ENCODE measurements around the gene PRR23E. TPM values are rescaled to one million over a fixed set of nuclear protein-coding genes. Genes with fewer than 3 reads are reported as not detected.

Gene PRR23E
- total and polyA plus RNA-seq, 2 donors (not counting 3 experiments of a cell fraction or from before 2014, with no cell fraction given), result not detected

DNA sequence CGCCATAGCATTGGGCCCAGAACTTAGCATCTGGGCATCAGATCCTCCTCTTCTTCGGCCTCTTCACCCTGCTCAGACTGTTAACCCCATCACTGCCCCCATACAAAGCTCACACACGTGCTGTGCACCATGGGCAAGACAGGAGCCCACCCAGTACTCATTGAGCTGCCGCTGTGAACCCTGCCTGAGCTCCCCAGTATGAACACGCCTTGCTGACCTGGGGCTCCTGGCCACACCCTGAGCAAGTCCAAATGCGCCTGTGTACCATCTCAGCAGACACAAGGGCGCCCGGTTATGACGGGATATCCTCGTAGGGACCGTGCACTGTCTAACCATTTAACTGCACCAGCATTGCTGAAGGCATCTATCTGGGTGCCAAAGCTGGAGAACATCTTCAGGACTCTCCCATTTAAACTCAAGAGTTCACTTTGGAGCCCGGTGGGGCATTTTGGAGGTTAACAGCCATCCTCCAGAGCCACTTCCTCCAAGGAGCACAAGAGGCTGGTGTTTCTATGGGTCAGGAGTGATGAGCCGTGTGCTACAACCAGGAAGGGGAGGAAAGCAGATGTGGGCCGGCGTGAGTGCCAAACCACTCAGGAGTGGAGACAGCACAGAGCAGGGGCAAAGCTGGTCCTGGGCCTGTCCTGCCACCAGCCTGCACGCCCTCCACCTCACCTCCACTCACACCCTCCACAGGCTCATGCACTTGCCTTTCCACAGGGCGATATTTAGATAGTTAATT is 12.1 kb downstream of the PRR23E start:
- BruUV-seq (replicated peaks), result no TSS peak
- CTCF ChIA-PET, result interaction anchor here (0.7 kb wide), 1 partner anchor 22 kb away, joined by 3 read pairs; no protein-coding TSS in a partner anchor
- POLR2A ChIA-PET, result no interaction called here
- no peak overlapping the region for H3K4me2 ChIP-seq (ENCODE audit: insufficient read depth, low read length)
- DNase-seq (ENCODE audit: low read depth, low spot score), result no peak
- H4K20me1 ChIP-seq (replicated peaks; ENCODE audit: control insufficient read depth, extremely low read depth, insufficient read depth, low read length), result no peaks in the 10 kb centered on the region
- TF ChIP-seq, protein P1, sequence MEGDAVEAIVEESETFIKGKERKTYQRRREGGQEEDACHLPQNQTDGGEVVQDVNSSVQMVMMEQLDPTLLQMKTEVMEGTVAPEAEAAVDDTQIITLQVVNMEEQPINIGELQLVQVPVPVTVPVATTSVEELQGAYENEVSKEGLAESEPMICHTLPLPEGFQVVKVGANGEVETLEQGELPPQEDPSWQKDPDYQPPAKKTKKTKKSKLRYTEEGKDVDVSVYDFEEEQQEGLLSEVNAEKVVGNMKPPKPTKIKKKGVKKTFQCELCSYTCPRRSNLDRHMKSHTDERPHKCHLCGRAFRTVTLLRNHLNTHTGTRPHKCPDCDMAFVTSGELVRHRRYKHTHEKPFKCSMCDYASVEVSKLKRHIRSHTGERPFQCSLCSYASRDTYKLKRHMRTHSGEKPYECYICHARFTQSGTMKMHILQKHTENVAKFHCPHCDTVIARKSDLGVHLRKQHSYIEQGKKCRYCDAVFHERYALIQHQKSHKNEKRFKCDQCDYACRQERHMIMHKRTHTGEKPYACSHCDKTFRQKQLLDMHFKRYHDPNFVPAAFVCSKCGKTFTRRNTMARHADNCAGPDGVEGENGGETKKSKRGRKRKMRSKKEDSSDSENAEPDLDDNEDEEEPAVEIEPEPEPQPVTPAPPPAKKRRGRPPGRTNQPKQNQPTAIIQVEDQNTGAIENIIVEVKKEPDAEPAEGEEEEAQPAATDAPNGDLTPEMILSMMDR (IDR thresholded peaks at IDR 0.05; ENCODE audit: extremely low read depth in 1 of 2, insufficient read depth in 1 of 2, low read depth in 1 of 2, low read length in 2 of 2), result no peak
- TF ChIP-seq POLR2A (IDR thresholded peaks at IDR 0.05; ENCODE audit: low read depth, low read length) (no peak), EZH2 (IDR thresholded peaks at IDR 0.05; ENCODE audit: borderline replicate concordance, low read depth, low read length, severe bottlenecking) (no peak)
- no peak overlapping the region for H3K4me3 ChIP-seq (replicated peaks in 1 of 3; ENCODE audit: insufficient read depth in 1 of 3, low read depth in 1 of 3, low read length in 3 of 3)
- intact Hi-C loops (cut with micrococcal nuclease), result no loop called here
- H3K9me3 ChIP-seq (replicated peaks; ENCODE audit: control insufficient read depth, insufficient read depth, low read length), result no peaks in the 10 kb centered on the region
- H3K27ac ChIP-seq (ENCODE audit: insufficient read depth, low read depth, low read length), result no peak overlapping the region
- no peak overlapping the region for H2AFZ ChIP-seq (ENCODE audit: low read depth, low read length)
- dilution Hi-C loops (cut with MboI; ENCODE audit: extremely low pct_ligation_motif_present, low sequenced_read_pairs), result no loop called here
- H3K9me1 ChIP-seq (replicated peaks; ENCODE audit: control insufficient read depth, extremely low read depth, insufficient read depth, low read length), result no peaks in the 10 kb centered on the region
- no peaks in the 10 kb centered on the region for H3K79me2 ChIP-seq (ENCODE audit: control insufficient read depth, insufficient read depth, low read length)
- H3K27me3 ChIP-seq (ENCODE audit: control insufficient read depth in 2 of 2, insufficient read depth in 2 of 2, low read length in 2 of 2), result no peaks in the 10 kb centered on the region
- H3K36me3 ChIP-seq (ENCODE audit: control insufficient read depth in 2 of 2, extremely low read depth in 1 of 2, insufficient read depth in 2 of 2, low read length in 2 of 2), result no peaks in the 10 kb centered on the region
- no peak for FAIRE-seq
- no peaks in the 10 kb centered on the region for H3K4me1 ChIP-seq (ENCODE audit: control insufficient read depth, extremely low read depth, insufficient read depth, low read length)
- H3K9ac ChIP-seq (replicated peaks; ENCODE audit: extremely low read depth, insufficient read depth, low read length), result no peak overlapping the region

DNA sequence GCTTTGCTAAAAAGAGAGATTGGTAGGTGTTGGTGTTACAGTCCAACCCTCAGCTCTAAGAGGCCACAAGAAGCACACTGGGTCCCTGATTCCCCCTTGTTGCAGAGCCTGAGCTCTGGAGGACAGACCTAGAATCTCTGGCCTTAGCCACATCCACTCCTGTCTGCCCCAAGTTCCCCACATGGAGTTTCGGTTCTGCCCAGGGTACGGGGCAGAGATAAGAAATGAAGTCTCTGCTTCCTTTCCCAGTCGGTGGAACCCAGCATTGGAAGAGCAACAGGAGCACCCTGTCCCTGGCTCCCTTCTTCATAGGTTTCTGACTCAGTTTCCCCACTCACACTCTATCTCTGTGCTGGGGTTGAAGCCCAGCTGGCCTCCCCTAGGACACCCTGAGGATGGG is 13.2 kb downstream of the PRR23E start:
- no peaks in the 10 kb centered on the region for H3K36me3 ChIP-seq (ENCODE audit: control insufficient read depth in 2 of 2, extremely low read depth in 1 of 2, insufficient read depth in 2 of 2, low read length in 2 of 2)
- no peak overlapping the region for H2AFZ ChIP-seq (ENCODE audit: low read depth, low read length)
- H3K9me3 ChIP-seq (replicated peaks; ENCODE audit: control insufficient read depth, insufficient read depth, low read length), result no peaks in the 10 kb centered on the region
- no peaks in the 10 kb centered on the region for H3K9me1 ChIP-seq (replicated peaks; ENCODE audit: control insufficient read depth, extremely low read depth, insufficient read depth, low read length)
- DNase-seq (ENCODE audit: low read depth, low spot score), result no peak
- no peaks in the 10 kb centered on the region for H3K4me1 ChIP-seq (ENCODE audit: control insufficient read depth, extremely low read depth, insufficient read depth, low read length)
- no peak overlapping the region for H3K27ac ChIP-seq (ENCODE audit: insufficient read depth, low read depth, low read length)
- no peak for FAIRE-seq
- no peaks in the 10 kb centered on the region for H3K27me3 ChIP-seq (ENCODE audit: control insufficient read depth in 2 of 2, insufficient read depth in 2 of 2, low read length in 2 of 2)
- TF ChIP-seq GATA2 (IDR thresholded peaks at IDR 0.05; ENCODE audit: insufficient read depth, insufficient read length, low read depth, low read length), result no peak
- TF ChIP-seq, protein P2, sequence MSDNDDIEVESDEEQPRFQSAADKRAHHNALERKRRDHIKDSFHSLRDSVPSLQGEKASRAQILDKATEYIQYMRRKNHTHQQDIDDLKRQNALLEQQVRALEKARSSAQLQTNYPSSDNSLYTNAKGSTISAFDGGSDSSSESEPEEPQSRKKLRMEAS (IDR thresholded peaks at IDR 0.05; ENCODE audit: insufficient read depth, insufficient read length), result no peak
- no peak for TF ChIP-seq MYC (IDR thresholded peaks at IDR 0.05; ENCODE audit: low read depth, low read length)
- no peak for TF ChIP-seq FOS (IDR thresholded peaks at IDR 0.05; ENCODE audit: borderline replicate concordance, insufficient read depth, low read length)
- TF ChIP-seq POLR2A (IDR thresholded peaks at IDR 0.05; ENCODE audit: low read depth, low read length), result no peak
- TF ChIP-seq EZH2 (IDR thresholded peaks at IDR 0.05; ENCODE audit: borderline replicate concordance, low read depth, low read length, severe bottlenecking), result no peak
- TF ChIP-seq, protein P1 (IDR thresholded peaks at IDR 0.05; ENCODE audit: extremely low read depth in 1 of 2, insufficient read depth in 1 of 2, low read depth in 1 of 2, low read length in 2 of 2), result no peak
- no peak for TF ChIP-seq JUN (IDR thresholded peaks at IDR 0.05; ENCODE audit: borderline replicate concordance, insufficient read depth, insufficient read length, low read depth)
- POLR2A ChIA-PET, result no interaction called here
- no peak overlapping the region for H3K4me3 ChIP-seq (replicated peaks in 1 of 3; ENCODE audit: insufficient read depth in 1 of 3, low read depth in 1 of 3, low read length in 3 of 3)
- intact Hi-C loops (cut with micrococcal nuclease) (no loop called here), dilution Hi-C loops (cut with MboI; ENCODE audit: extremely low pct_ligation_motif_present, low sequenced_read_pairs) (no loop called here)
- no peaks in the 10 kb centered on the region for H3K79me2 ChIP-seq (ENCODE audit: control insufficient read depth, insufficient read depth, low read length)
- no peaks in the 10 kb centered on the region for H4K20me1 ChIP-seq (replicated peaks; ENCODE audit: control insufficient read depth, extremely low read depth, insufficient read depth, low read length)
- no peak overlapping the region for H3K9ac ChIP-seq (replicated peaks; ENCODE audit: extremely low read depth, insufficient read depth, low read length)
- BruUV-seq (replicated peaks), result no TSS peak
- CTCF ChIA-PET, result no interaction called here
- no peak overlapping the region for H3K4me2 ChIP-seq (ENCODE audit: insufficient read depth, low read length)

Measured in endothelial cell of umbilical vein (primary cell).